ENCODE measurements around the gene SVIL.
"Not testable (repeated sequence)": the region's sequence is repeated elsewhere in the genome, so short reads cannot be mapped to it uniquely, and the experiment has no call there.

SVIL gene

DNA sequence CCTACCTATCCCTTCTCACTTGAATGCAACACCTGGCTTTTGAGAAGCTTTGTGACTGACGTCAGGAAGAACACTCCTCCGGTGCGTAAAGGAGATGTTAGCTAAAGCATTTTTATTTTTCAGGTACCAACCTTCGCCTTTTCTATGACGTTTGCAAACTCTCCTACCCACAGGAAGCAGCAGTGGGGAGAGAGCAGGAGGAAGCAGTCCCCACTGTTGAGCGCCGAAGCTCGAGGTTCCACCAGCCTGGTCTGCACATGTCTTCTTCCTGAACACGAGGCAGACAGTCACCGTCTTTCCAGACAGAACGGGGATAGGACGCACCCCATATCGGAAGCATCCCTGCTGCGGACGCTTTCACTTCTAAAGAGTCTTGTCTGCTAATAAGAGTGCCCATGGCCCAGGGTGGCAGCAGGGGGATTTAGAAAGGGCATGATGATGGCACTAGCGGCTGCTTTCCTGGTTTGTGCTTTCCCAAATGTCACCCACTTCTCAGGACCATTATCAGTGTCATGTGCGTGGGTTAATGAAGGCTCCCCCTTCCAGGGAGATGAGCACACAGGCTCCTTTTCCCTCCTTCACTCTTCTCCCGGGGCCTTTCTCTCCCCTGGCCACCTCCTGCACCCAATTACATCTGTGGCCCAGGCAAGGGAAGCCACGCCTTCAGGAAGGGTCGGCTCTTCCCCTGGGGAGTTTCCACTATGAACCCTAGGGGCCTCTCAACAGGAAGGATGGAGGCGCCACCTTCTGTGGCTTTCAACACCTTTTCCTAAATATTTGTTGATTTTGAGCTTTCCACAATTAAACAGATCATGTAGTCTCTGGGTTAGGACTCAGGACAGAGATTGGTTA is 147.5 kb downstream of the SVIL start:
- not testable (repeated sequence) for DNase-seq (ENCODE audit: low spot score)

- DNase-seq (ENCODE audit: low spot score) = no peak
These were observed 148.3 kb downstream of the SVIL start for GRCh38 chr10:29486433-29486832.

DNA sequence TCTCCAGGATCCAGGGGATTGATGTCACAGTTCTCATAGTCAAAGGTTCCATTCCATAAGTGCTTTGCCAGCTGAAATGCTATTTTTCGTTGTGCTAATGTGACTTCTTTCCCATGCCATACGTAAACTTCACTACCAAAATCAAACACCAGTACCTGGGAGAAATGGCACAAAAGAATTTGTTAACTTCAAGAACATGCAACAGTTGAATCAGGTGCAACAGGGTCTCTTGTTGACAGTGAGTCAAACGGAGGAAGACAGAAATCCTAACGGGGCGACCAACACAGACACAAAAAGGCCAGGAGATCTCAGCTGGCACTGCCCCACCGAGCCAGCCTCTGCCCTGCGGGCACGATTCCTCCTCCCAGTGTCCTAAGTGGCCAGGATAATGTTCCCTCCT is 150.1 kb downstream of the SVIL start:
- not testable (repeated sequence) for DNase-seq (ENCODE audit: low spot score)

DNA sequence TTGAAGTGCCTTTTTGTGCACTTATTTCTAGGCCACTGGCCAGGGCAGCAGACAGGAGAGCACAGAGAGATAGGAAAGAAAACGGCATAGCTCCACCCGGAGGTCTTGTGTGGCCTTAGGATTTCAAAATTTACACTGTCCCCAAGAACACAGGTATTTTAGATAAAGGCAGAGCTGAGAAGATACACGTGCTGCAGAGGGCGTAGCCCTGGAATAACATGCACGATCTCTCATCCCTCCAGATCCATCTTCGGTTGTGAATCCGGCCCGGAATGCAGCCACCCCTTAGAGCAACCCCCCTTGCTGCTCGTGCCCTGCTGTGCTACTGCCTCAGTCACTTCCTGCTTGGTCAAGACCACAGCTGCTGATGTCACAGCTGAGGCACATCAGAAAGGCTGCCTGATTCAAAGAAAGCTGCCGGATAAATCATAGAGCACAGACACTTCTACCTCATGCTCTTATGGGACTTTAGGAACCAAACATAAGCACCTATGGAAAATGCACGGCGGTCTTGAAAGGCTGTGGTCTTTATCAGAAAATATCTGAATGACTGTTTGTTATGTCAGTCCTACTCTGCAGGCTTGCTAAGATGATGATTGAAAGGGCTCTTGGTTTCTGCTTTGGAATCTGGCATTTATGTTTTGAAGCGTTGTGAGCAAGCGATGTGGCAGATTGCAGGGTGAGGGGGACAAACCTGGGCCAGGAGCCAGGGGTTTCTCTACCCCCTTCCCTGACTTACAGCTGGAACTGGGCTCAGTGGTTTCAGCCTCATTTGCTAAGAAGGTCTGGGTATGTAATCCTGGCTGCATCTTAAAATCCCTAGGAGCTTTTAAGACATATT is 152.0 kb downstream of the SVIL start:
- peak; percentile 49 for DNase-seq (ENCODE audit: low spot score)

DNA sequence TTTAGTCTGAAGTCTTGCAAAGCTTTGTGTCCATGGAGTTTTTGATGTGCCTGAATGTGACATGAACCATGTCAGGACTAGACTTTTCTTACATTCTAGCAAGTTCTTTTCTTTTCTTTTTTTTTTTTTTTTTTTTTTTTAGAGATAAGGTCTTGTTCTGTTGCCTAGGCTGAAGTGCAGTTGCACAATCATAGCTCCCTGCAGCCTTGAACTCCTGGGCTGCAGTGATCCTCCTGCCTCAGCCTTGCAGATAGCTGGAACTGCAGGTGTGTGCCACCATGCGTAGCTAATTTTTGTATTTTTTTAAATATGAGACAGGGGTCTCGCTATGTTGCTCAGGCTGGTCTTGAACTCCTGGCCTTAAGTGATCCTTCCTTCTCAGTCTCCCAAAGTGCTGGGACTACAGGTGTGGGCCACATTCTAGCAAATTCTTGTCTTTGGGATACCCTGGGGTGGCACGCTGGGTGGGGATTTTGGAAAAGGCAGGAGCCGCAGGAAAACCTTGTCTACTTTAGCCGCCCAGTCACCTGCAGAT is 152.8 kb downstream of the SVIL start:
- DNase-seq (ENCODE audit: low spot score) = no peak

GRCh38 chr10:29479981-29480954 is 154.5 kb downstream of the SVIL start:
- no peak for DNase-seq (ENCODE audit: low spot score)

GRCh38 chr10:29479081-29479925 is 155.5 kb downstream of the SVIL start:
- no peak for DNase-seq (ENCODE audit: low spot score)

- DNase-seq (ENCODE audit: low spot score) = peak; percentile 28
These were observed 161.2 kb downstream of the SVIL start for GRCh38 chr10:29473406-29474100.

- no peak for DNase-seq (ENCODE audit: low spot score)
These were observed 161.7 kb downstream of the SVIL start for GRCh38 chr10:29473087-29473356.

- DNase-seq (ENCODE audit: low spot score) = no peak
These were observed 162.3 kb downstream of the SVIL start for GRCh38 chr10:29472301-29473086.

GRCh38 chr10:29471544-29471859 is 163.3 kb downstream of the SVIL start:
- no peak for DNase-seq (ENCODE audit: low spot score)

DNA sequence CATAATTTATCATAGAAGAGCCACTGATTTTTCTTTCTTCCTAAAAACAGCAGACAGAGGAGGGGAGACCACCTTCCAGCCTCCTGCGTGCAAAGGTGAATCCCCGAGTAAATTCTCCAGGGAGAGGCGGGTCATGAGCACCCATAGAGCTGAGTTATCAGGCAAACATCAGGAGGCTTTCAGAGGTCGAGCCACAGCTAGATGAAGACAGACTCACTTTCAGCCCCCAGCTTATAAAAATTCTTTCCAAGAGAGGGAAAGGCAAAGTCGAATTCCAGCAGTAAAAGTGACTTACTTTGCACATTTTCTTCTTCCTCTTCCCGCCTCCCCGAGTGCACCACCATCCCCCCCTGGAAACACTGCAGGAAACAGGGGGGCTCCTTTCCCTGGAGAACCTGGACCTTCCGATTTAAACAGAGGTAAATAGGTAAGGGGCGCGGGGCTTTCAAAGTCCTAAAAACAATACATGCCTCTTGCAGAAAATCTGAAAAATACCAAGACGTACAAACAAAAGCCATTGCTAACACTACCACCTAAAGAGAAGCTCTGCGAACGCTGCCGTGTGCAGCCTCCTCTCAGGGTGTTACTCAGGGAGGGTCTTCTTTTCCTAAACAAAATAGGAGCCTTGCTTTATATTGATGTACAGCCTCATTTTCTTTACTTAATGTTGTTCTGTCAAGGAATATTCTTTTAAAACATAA is 163.8 kb downstream of the SVIL start:
- DNase-seq (ENCODE audit: low spot score) = no peak

- DNase-seq (ENCODE audit: low spot score) = peak; percentile 75
These were observed 164.4 kb downstream of the SVIL start for GRCh38 chr10:29470355-29470705.

DNA sequence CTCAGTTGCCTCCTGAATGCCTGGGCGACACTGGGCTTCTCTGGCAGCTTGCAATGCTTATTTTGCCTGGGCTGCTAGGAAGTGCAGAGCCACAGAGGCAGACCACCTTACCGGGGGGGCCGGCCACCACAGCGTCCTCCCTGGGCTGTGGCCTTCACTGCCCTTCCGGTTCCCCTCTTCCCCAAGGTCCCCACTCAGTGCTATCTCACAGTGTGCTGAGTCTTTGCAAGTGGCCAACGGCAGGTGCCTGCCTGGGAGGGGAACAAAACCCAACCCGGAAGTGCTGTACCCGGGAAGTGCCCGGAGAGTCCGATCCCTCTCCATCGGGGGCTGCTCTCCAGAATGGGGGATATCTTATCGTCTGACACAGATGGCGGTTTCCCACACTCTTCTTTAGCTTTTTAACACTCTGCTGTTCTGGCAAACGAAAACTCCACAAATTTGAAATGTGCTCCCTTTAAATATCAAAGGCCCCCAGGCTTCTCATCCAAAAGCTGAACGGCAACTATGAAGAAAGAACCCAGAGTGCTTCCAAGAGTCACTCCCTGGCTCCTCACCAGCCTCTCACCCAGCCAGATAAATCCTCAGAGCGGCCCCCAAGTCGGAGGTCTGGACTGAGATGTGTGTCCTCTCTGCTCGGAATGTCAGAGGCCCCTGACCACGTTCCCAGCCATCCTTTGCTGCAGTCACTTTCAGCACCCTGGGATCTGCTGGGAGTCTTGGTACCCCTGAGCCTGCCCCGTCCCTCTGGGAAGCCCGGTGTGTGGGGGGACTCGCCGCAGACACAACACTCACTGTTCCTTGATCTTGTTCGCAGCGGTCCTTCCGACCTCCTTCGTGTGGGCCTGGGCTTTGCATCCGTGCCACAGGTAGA is 165.1 kb downstream of the SVIL start:
- no peak for DNase-seq (ENCODE audit: low spot score)

DNA sequence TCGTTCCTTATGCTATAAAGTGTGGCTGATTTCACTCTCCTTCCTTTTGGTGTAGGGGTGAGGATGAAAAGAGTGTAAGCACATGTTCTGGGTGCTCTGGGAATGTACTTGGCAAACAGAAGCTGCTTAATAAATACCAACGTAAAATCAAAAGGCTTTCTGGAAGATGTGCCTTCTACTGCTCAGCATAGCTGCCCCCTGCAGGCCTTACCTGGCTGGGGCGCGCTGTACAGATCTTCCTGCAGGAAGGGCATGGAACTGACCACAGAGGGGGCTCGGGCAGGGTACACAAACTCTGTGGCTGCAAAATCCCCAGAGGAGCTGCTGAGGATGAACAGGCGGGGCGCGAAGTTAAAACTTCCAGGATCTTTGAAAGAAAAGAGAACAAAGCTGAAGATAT is 169.4 kb downstream of the SVIL start:
- DNase-seq (ENCODE audit: low spot score) = peak; percentile 19

- not testable (repeated sequence) for DNase-seq (ENCODE audit: low spot score)
These were observed 170.1 kb downstream of the SVIL start for GRCh38 chr10:29464671-29465171.

GRCh38 chr10:29461042-29461441 is 173.7 kb downstream of the SVIL start:
- DNase-seq (ENCODE audit: low spot score) = no peak

GRCh38 chr10:29458190-29458589 is 176.6 kb downstream of the SVIL start:
- DNase-seq (ENCODE audit: low spot score) = not testable (repeated sequence)

Measured in iPS-NIHi11 (cell line).